Right lobe of liver (tissue), 4 donors: ENCODE results near the gene NETO1.

Experiments used
- POLR2A ChIP-seq: fragments of 450-650 bp; IDR thresholded peaks from one replicate; pipeline ENCODE4 v1.6.1; 2017; ENCODE audit warnings: antibody characterized with exemption, mild to moderate bottlenecking
- TF ChIP-seq, protein P1 (sequence below), 4 donors: fragments of 200-600 bp in 3 of 4; fragments of 450-650 bp in 1 of 4; IDR thresholded peaks; one replicate each; pipeline versions ENCODE4 v1.5.1 to v1.8.0; 2016 to 2022; ENCODE audit warnings: antibody characterized with exemption in 4 of 4, mild to moderate bottlenecking in 2 of 4
- donor health status: DM: no; HTN: no; CAD: no.
- donor health status: DM: no; HTN: no; CAD: no.
- donor health status: DM: no; HTN: yes; CAD: no.

DNA sequence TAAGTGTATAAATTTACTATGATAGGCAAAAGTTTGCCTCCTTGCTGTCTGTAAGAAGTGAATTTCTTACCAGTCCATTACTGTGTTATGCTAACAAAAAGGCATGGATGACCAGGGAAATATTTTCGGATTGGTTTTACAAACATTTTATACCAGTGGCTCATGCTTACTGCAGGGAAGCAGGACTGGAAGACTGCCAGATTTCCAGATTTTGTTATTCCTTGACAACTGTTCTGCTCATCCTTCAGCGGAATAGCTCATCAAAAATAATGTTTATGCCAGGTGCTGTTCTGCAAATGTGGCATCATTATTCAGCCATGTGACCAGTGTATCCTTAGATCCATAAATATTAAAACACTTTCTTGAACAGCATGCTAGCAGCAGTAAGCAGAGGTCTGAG, 40.4 kb upstream of the NETO1 start:
- TF ChIP-seq, protein P1, sequence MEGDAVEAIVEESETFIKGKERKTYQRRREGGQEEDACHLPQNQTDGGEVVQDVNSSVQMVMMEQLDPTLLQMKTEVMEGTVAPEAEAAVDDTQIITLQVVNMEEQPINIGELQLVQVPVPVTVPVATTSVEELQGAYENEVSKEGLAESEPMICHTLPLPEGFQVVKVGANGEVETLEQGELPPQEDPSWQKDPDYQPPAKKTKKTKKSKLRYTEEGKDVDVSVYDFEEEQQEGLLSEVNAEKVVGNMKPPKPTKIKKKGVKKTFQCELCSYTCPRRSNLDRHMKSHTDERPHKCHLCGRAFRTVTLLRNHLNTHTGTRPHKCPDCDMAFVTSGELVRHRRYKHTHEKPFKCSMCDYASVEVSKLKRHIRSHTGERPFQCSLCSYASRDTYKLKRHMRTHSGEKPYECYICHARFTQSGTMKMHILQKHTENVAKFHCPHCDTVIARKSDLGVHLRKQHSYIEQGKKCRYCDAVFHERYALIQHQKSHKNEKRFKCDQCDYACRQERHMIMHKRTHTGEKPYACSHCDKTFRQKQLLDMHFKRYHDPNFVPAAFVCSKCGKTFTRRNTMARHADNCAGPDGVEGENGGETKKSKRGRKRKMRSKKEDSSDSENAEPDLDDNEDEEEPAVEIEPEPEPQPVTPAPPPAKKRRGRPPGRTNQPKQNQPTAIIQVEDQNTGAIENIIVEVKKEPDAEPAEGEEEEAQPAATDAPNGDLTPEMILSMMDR (IDR thresholded peaks at IDR 0.05) = no peak
- TF ChIP-seq POLR2A = no peak
